Endothelial cell of umbilical vein (primary cell): Measurements from ENCODE around the gene NT5M. TPM values are rescaled to one million over a fixed set of nuclear protein-coding genes. Genes with fewer than 3 reads are reported as not detected.

Experiments used
- BruUV-seq: library from RNA; stranded (reverse); fragments of 400-500 nt; replicated peaks from 2 replicates; lab custom pipeline; 2021; lab: Mats Ljungman, UMichigan
- CTCF ChIA-PET: fragments of 300-600, 350-600 bp; sonication (Branson Sonifier 250); formaldehyde crosslinking; loops from one replicate; lab custom pipeline; 2021; ENCODE audit warnings: antibody characterized with exemption, inconsistent platforms; lab: Charles Lee
- POLR2A ChIA-PET: fragments of 300-600, 350-600 bp; sonication (Branson Sonifier 250); formaldehyde crosslinking; loops from one replicate; lab custom pipeline; 2021; ENCODE audit warnings: antibody characterized with exemption, inconsistent platforms; lab: Charles Lee
- DNase-seq: peaks from one replicate; pipeline ENCODE4 v3.0.0-alpha.2; 2011; ENCODE audit warnings: low read depth, low spot score
- FAIRE-seq: peaks from 2 replicates; lab custom pipeline; 2011; peaks lifted over from hg19 to GRCh38; lab: Jason Lieb, UNC
- H2AFZ ChIP-seq: 2 replicates; pipeline ENCODE4 v1.6.0; 2012; ENCODE audit warnings: low read depth, low read length, control low read depth, inconsistent platforms
- H3K27ac ChIP-seq: 2 replicates; pipeline ENCODE4 v1.5.1; 2011; ENCODE audit warnings: low read depth, mild to moderate bottlenecking, control low read depth, low read length, moderate library complexity; ENCODE audit not compliant: insufficient read depth
- H3K27me3 ChIP-seq, 2 experiments: 2 replicates each; pipeline versions ENCODE4 v1.6.0 to v1.6.1; 2011; ENCODE audit warnings: low read length in 2 of 2, mixed read lengths in 1 of 2; ENCODE audit not compliant: control insufficient read depth in 2 of 2, insufficient read depth in 2 of 2
- H3K36me3 ChIP-seq, 2 experiments: 2 replicates in 1 of 2; 3 replicates in 1 of 2; pipeline ENCODE4 v1.5.1; 2011; ENCODE audit warnings: low read length in 2 of 2, mild to moderate bottlenecking in 1 of 2, moderate library complexity in 1 of 2; ENCODE audit not compliant: control insufficient read depth in 2 of 2, insufficient read depth in 2 of 2; ENCODE audit errors: extremely low read depth in 1 of 2
- H3K4me1 ChIP-seq: 3 replicates; pipeline ENCODE4 v1.5.1; 2011; ENCODE audit warnings: mild to moderate bottlenecking, low read length; ENCODE audit not compliant: control insufficient read depth, insufficient read depth; ENCODE audit errors: extremely low read depth
- H3K4me2 ChIP-seq: 2 replicates; pipeline ENCODE4 v1.6.1; 2011; ENCODE audit warnings: low read length, control low read depth, mixed read lengths; ENCODE audit not compliant: insufficient read depth
- H3K4me3 ChIP-seq, 3 experiments: fragments of 200-600 bp in 1 of 3; sonication (generic), shearing (Covaris generic) in 1 of 3; replicated peaks in 1 of 3; 2 replicates each; pipeline ENCODE4 v1.5.1; 2011 to 2016; ENCODE audit warnings: control low read depth in 3 of 3, low read length in 3 of 3, mild to moderate bottlenecking in 2 of 3, inconsistent platforms in 1 of 3, low read depth in 1 of 3, moderate library complexity in 1 of 3; ENCODE audit not compliant: insufficient read depth in 1 of 3
- H3K79me2 ChIP-seq: 2 replicates; pipeline ENCODE4 v1.6.0; 2012; ENCODE audit warnings: low read length, inconsistent platforms; ENCODE audit not compliant: control insufficient read depth, insufficient read depth
- H3K9ac ChIP-seq: replicated peaks from 2 replicates; pipeline ENCODE3; 2011; ENCODE audit warnings: low read length, control low read depth; ENCODE audit not compliant: insufficient read depth; ENCODE audit errors: extremely low read depth
- H3K9me1 ChIP-seq: replicated peaks from 3 replicates; pipeline ENCODE4 v1.6.0; 2011; ENCODE audit warnings: mild to moderate bottlenecking, low read length; ENCODE audit not compliant: control insufficient read depth, insufficient read depth; ENCODE audit errors: extremely low read depth
- H3K9me3 ChIP-seq: replicated peaks from 2 replicates; pipeline ENCODE4 v1.5.1; 2012; ENCODE audit warnings: low read length, inconsistent platforms; ENCODE audit not compliant: control insufficient read depth, insufficient read depth
- H4K20me1 ChIP-seq: replicated peaks from 2 replicates; pipeline ENCODE3; 2011; ENCODE audit warnings: mild to moderate bottlenecking, low read length; ENCODE audit not compliant: control insufficient read depth, insufficient read depth; ENCODE audit errors: extremely low read depth
- CTCF ChIP-seq, 2 donors: IDR thresholded peaks; 1 replicate in 1 of 2; 2 replicates in 1 of 2; pipeline ENCODE4 v1.5.1; 2011; ENCODE audit warnings: low read length in 2 of 2, mild to moderate bottlenecking in 2 of 2, moderate library complexity in 2 of 2, control low read depth in 1 of 2, inconsistent platforms in 1 of 2, low read depth in 1 of 2; ENCODE audit not compliant: insufficient read depth in 1 of 2; ENCODE audit errors: extremely low read depth in 1 of 2
- EZH2 ChIP-seq: IDR thresholded peaks from 2 replicates; pipeline ENCODE4 v1.6.1; 2012; ENCODE audit warnings: borderline replicate concordance, low read depth, mild to moderate bottlenecking, moderate library complexity, low read length, inconsistent platforms; ENCODE audit not compliant: severe bottlenecking
- FOS ChIP-seq: IDR thresholded peaks from 2 replicates; pipeline ENCODE4 v1.6.1; 2011; ENCODE audit warnings: mild to moderate bottlenecking, low read length, moderate library complexity, borderline replicate concordance; ENCODE audit not compliant: insufficient read depth
- GATA2 ChIP-seq: IDR thresholded peaks from 2 replicates; pipeline ENCODE4 v1.7.0; 2011; ENCODE audit warnings: low read depth, mild to moderate bottlenecking, moderate library complexity, mixed read lengths, low read length; ENCODE audit not compliant: insufficient read length, insufficient read depth
- JUN ChIP-seq: IDR thresholded peaks from 2 replicates; pipeline ENCODE4 v1.6.1; 2011; ENCODE audit warnings: borderline replicate concordance, low read depth; ENCODE audit not compliant: insufficient read length, insufficient read depth
- MAX ChIP-seq: IDR thresholded peaks from 2 replicates; pipeline ENCODE4 v1.6.1; 2011; ENCODE audit not compliant: insufficient read depth, insufficient read length
- MYC ChIP-seq: IDR thresholded peaks from one replicate; pipeline ENCODE4 v1.6.1; 2011; ENCODE audit warnings: mild to moderate bottlenecking, low read depth, low read length
- POLR2A ChIP-seq: IDR thresholded peaks from 2 replicates; pipeline ENCODE4 v1.6.1; 2012; ENCODE audit warnings: low read depth, mild to moderate bottlenecking, control low read depth, low read length
- POLR2AphosphoS5 ChIP-seq: IDR thresholded peaks from 2 replicates; pipeline ENCODE4 v1.6.1; 2012; ENCODE audit warnings: low read depth, mild to moderate bottlenecking, control low read depth, low read length, moderate library complexity; ENCODE audit not compliant: insufficient read depth
- dilution Hi-C: fragments of 300-500 bp; cut with MboI; formaldehyde crosslinking; loops from one replicate; pipeline ENCODE4 v1.15.0; 2019; ENCODE audit warnings: low sequenced_read_pairs; ENCODE audit not compliant: extremely low pct_ligation_motif_present
- intact Hi-C: fragments of 100-400 bp; cut with micrococcal nuclease; formaldehyde crosslinking; loops from one replicate; pipeline ENCODE4 v1.10.0; 2022
- polyA plus RNA-seq, 4 experiments: library from polyadenylated mRNA; depleted of rRNA in 3 of 4; stranded (reverse) in 3 of 4; unstranded in 1 of 4; fragments of >200 nt; gene quantifications; 2 replicates each; pipeline versions ENCODE4 v1.2.1 to v1.2.3, GENCODE V29; 2011 to 2012; ENCODE audit warnings: missing spikeins in 1 of 4
- total RNA-seq: library from RNA; stranded (reverse); gene quantifications from 2 replicates; pipeline ENCODE4 v1.2.3, GENCODE V29; 2021

Gene NT5M
- total and polyA plus RNA-seq, 2 donors (not counting 3 experiments of a cell fraction or from before 2014, with no cell fraction given) = 0.91 to 3.0 TPM

- H4K20me1 ChIP-seq = no peaks in the 10 kb centered on the region
- no peaks in the 10 kb centered on the region for H3K27me3 ChIP-seq
- no TSS peak for BruUV-seq
- dilution Hi-C loops = no loop called here
- peak overlapping the region in 1 of 3 experiments; percentile 7 for H3K4me3 ChIP-seq
- H2AFZ ChIP-seq = no peak overlapping the region
- peak overlapping the region; percentile 97 for H3K9ac ChIP-seq
- H3K79me2 ChIP-seq = peaks cover 44% of the 10 kb centered on the region
- peak overlapping the region; percentile 54 for H3K4me2 ChIP-seq
- H3K9me1 ChIP-seq = no peaks in the 10 kb centered on the region
- FAIRE-seq = no peak
- ChIA-PET CTCF (interaction anchor here (0.9 to 2.5 kb wide), 2 partner anchors 35 to 137 kb away, joined by 3 to 8 read pairs; no protein-coding TSS in a partner anchor), POLR2A (no interaction called here)
- H3K9me3 ChIP-seq = no peaks in the 10 kb centered on the region
- TF ChIP-seq FOS (no peak), CTCF (IDR thresholded peaks at IDR 0.05; ENCODE audit: extremely low read depth in 1 of 2, insufficient read depth in 1 of 2, low read depth in 1 of 2, low read length in 2 of 2) (no peak), POLR2A (no peak), POLR2AphosphoS5 (no peak), MYC (no peak), GATA2 (no peak), JUN (no peak), MAX (no peak), EZH2 (no peak)
- intact Hi-C loops = no loop called here
- H3K4me1 ChIP-seq = peaks cover 13% of the 10 kb centered on the region
- no peak for DNase-seq
- H3K36me3 ChIP-seq = no peaks in the 10 kb centered on the region
- H3K27ac ChIP-seq = no peak overlapping the region
Observed at GRCh38 chr17:17279316-17279715, 23.9 kb upstream of the NT5M start.
